Thyroid gland (tissue), 4 donors: ENCODE measurements around the gene ERG. TPM values are rescaled to one million over a fixed set of nuclear protein-coding genes. Genes with fewer than 3 reads are reported as not detected.

Source experiments
- DNase-seq, 2 donors: peaks; one replicate each; pipeline ENCODE4 v3.0.0-alpha.2; 2019
- H3K27ac ChIP-seq, 3 donors: fragments of 200-600 bp; sonication (generic); 1 replicate in 2 of 3; 2 replicates in 1 of 3; pipeline ENCODE4 v1.5.1; 2016 to 2019; ENCODE audit warnings: mild to moderate bottlenecking in 1 of 3, moderate library complexity in 1 of 3
- H3K27me3 ChIP-seq: fragments of 200-600 bp; sonication (generic); one replicate; pipeline ENCODE4 v1.5.1; 2019
- H3K36me3 ChIP-seq, 2 donors: fragments of 200-600 bp; sonication (generic); one replicate each; pipeline ENCODE4 v1.5.1; 2016 to 2019
- H3K4me1 ChIP-seq, 2 donors: fragments of 200-600 bp; sonication (generic); one replicate each; pipeline ENCODE4 v1.5.1; 2017 to 2019
- H3K4me3 ChIP-seq, 3 donors: fragments of 200-600 bp; sonication (generic); replicated peaks in 1 of 3; 1 replicate in 2 of 3; 2 replicates in 1 of 3; pipeline ENCODE4 v1.5.1; 2016; ENCODE audit warnings: mild to moderate bottlenecking in 1 of 3
- H3K9me3 ChIP-seq: fragments of 200-600 bp; sonication (generic); one replicate; pipeline ENCODE4 v1.5.1; 2017
- CTCF ChIP-seq, 6 experiments: fragments of 200-600 bp in 3 of 6; fragments of 450-650 bp in 3 of 6; sonication (generic) in 3 of 6; IDR thresholded peaks; one replicate each; pipeline ENCODE4 v1.5.1; 2016 to 2019; ENCODE audit warnings: antibody characterized with exemption in 6 of 6, mild to moderate bottlenecking in 2 of 6, inconsistent platforms in 1 of 6, moderate library complexity in 1 of 6
- POLR2A ChIP-seq, 2 donors: fragments of 450-650 bp; IDR thresholded peaks; one replicate each; pipeline ENCODE4 v1.6.1; 2017; ENCODE audit warnings: antibody characterized with exemption in 2 of 2, mild to moderate bottlenecking in 2 of 2, moderate library complexity in 1 of 2
- WGBS, 2 donors: methylation state at CpG; one replicate each; pipeline ENCODE4 v1.1.5; 2017; 5-methylcytosine and 5-hydroxymethylcytosine counted together
- intact Hi-C: fragments of 100-400 bp; cut with DNase I; formaldehyde crosslinking; loops from one replicate; pipeline ENCODE4 v1.15.1; 2023
- total RNA-seq, 4 donors: library from RNA; depleted of rRNA; stranded (reverse); fragments of >200 nt; gene quantifications; one replicate each; pipeline ENCODE4 v1.2.3, GENCODE V29; 2016

ERG gene
- total RNA-seq, 4 donors from 2014 or later, result 9.9 to 25.1 (median 18.2) TPM

- TF ChIP-seq POLR2A (IDR thresholded peaks at IDR 0.05) (no peak), CTCF (IDR thresholded peaks at IDR 0.05) (no peak)
- Histone ChIP-seq H3K4me3 (no peak overlapping the region), H3K27ac (no peak overlapping the region), H3K36me3 (no peaks in the 10 kb centered on the region), H3K4me1 (peaks cover 0 to 5% of the 10 kb centered on the region in 2 donors), H3K9me3 (no peaks in the 10 kb centered on the region), H3K27me3 (no peaks in the 10 kb centered on the region)
- intact Hi-C loops, result loop anchor here (10.0 kb wide), 1 partner anchor 644 kb away; no protein-coding TSS in a partner anchor
- DNase-seq, result no peak
- WGBS, 2 donors, result 88 to 95% methylated on average over 5 of the region's 5 CpGs
Observed at GRCh38 chr21:38359090-38359489, 139.2 kb downstream of the ERG start.

- intact Hi-C loops, result loop anchor here (10.0 kb wide), 1 partner anchor 644 kb away; no protein-coding TSS in a partner anchor
- DNase-seq, result no peak
- H3K9me3 ChIP-seq, result no peaks in the 10 kb centered on the region
- no peak for TF ChIP-seq POLR2A (IDR thresholded peaks at IDR 0.05)
- TF ChIP-seq CTCF (IDR thresholded peaks at IDR 0.05), result no peak
- H3K4me3 ChIP-seq, result no peak overlapping the region
- 70 to 77% methylated on average over 3 of the region's 3 CpGs for WGBS, 2 donors
- H3K36me3 ChIP-seq, result no peaks in the 10 kb centered on the region
- H3K27me3 ChIP-seq, result no peaks in the 10 kb centered on the region
- peaks cover 0 to 5% of the 10 kb centered on the region in 2 donors for H3K4me1 ChIP-seq
- H3K27ac ChIP-seq, result no peak overlapping the region
Observed at GRCh38 chr21:38358666-38359065, 139.6 kb downstream of the ERG start.

- Histone ChIP-seq H3K4me3 (no peak overlapping the region), H3K4me1 (peaks cover 0 to 5% of the 10 kb centered on the region in 2 donors), H3K9me3 (no peaks in the 10 kb centered on the region), H3K27ac (no peak overlapping the region), H3K27me3 (no peaks in the 10 kb centered on the region), H3K36me3 (no peaks in the 10 kb centered on the region)
- TF ChIP-seq CTCF (IDR thresholded peaks at IDR 0.05) (no peak), POLR2A (IDR thresholded peaks at IDR 0.05) (no peak)
- no peak for DNase-seq
- 81 to 85% methylated on average over 1 of the region's 1 CpG for WGBS, 2 donors
- intact Hi-C loops, result loop anchor here (10.0 kb wide), 1 partner anchor 643 kb away; no protein-coding TSS in a partner anchor
Observed at GRCh38 chr21:38358098-38358497, 140.2 kb downstream of the ERG start.

GRCh38 chr21:38356883-38357625 is 141.2 kb downstream of the ERG start:
- no peaks in the 10 kb centered on the region for H3K27me3 ChIP-seq
- no peaks in the 10 kb centered on the region for H3K36me3 ChIP-seq
- H3K4me3 ChIP-seq, result no peak overlapping the region
- no peak for DNase-seq
- no peak overlapping the region for H3K27ac ChIP-seq
- peaks cover 0 to 12% of the 10 kb centered on the region in 2 donors for H3K4me1 ChIP-seq
- intact Hi-C loops, result loop anchor here (10.0 kb wide), 1 partner anchor 642 kb away; no protein-coding TSS in a partner anchor
- H3K9me3 ChIP-seq, result no peaks in the 10 kb centered on the region
- 70 to 75% methylated on average over 14 of the region's 14 CpGs for WGBS, 2 donors
- TF ChIP-seq POLR2A (IDR thresholded peaks at IDR 0.05) (no peak), CTCF (IDR thresholded peaks at IDR 0.05) (no peak)
